SK-N-SH (cell line): ENCODE measurements around the gene PCBP3. TPM values are rescaled to one million over a fixed set of nuclear protein-coding genes. Genes with fewer than 3 reads are reported as not detected.

Experiments
- CTCF ChIA-PET: fragments of 300-600, 350-600 bp; formaldehyde crosslinking; extraction: SDS; loops from one replicate; lab custom pipeline; 2021; lab: Yijun Ruan, JAX
- POLR2A ChIA-PET: fragments of 350-600 bp; sonication (Branson Sonifier 250); formaldehyde crosslinking; extraction: SDS; loops from one replicate; lab custom pipeline; 2020; ENCODE audit warnings: antibody characterized with exemption, inconsistent platforms; lab: Yijun Ruan, JAX
- DNase-seq: peaks from one replicate; pipeline ENCODE4 v3.0.0; 2012
- H2AFZ ChIP-seq: fragments of 200-600 bp; sonication (generic); 2 replicates; pipeline ENCODE4 v1.8.1; 2016; ENCODE audit warnings: antibody characterized with exemption, mild to moderate bottlenecking, low read depth
- H3F3A ChIP-seq: fragments of 200-600 bp; sonication (generic); replicated peaks from 2 replicates; pipeline ENCODE3; 2016; ENCODE audit warnings: antibody characterized with exemption, mild to moderate bottlenecking; ENCODE audit not compliant: insufficient read depth
- H3K27ac ChIP-seq, 2 experiments: fragments of 200-500 bp in 1 of 2; fragments of 200-600 bp in 1 of 2; sonication (Bioruptor generic) in 1 of 2; sonication (generic), shearing (Covaris generic) in 1 of 2; 2 replicates each; pipeline versions ENCODE4 v1.5.1 to v1.6.1; 2014 to 2016; ENCODE audit warnings: low read depth in 2 of 2, inconsistent platforms in 1 of 2, low read length in 1 of 2, mild to moderate bottlenecking in 1 of 2, mixed read lengths in 1 of 2
- H3K27me3 ChIP-seq: fragments of 200-600 bp; sonication (generic), shearing (Covaris generic); 2 replicates; pipeline ENCODE4 v1.6.1; 2016; ENCODE audit warnings: mixed run types; ENCODE audit not compliant: insufficient read depth
- H3K36me3 ChIP-seq, 2 experiments: fragments of 200-500 bp in 1 of 2; fragments of 200-600 bp in 1 of 2; sonication (Bioruptor generic) in 1 of 2; sonication (generic) in 1 of 2; replicated peaks in 1 of 2; 2 replicates each; pipeline versions ENCODE3 to v1.5.1; 2014 to 2016; ENCODE audit warnings: low read length in 1 of 2, mild to moderate bottlenecking in 1 of 2; ENCODE audit not compliant: insufficient read depth in 2 of 2, control insufficient read depth in 1 of 2
- H3K4me1 ChIP-seq, 2 experiments: fragments of 200-500 bp in 1 of 2; fragments of 200-600 bp in 1 of 2; sonication (Bioruptor generic) in 1 of 2; sonication (generic), shearing (Covaris generic) in 1 of 2; 2 replicates each; pipeline versions ENCODE4 v1.5.1 to v1.6.1; 2014 to 2016; ENCODE audit warnings: low read depth in 1 of 2, low read length in 1 of 2, mixed run types in 1 of 2; ENCODE audit not compliant: insufficient read depth in 2 of 2, control insufficient read depth in 1 of 2
- H3K4me2 ChIP-seq: fragments of 200-600 bp; sonication (generic), shearing (Covaris generic); 2 replicates; pipeline ENCODE4 v1.6.1; 2017; ENCODE audit warnings: mixed run types
- H3K4me3 ChIP-seq, 2 experiments: fragments of 200-500 bp in 1 of 2; fragments of 200-600 bp in 1 of 2; sonication (Bioruptor generic) in 1 of 2; sonication (generic), shearing (Covaris generic) in 1 of 2; 2 replicates each; pipeline versions ENCODE4 v1.5.1 to v1.8.1; 2014 to 2016; ENCODE audit warnings: low read depth in 2 of 2, inconsistent platforms in 1 of 2, low read length in 1 of 2, mild to moderate bottlenecking in 1 of 2, mixed read lengths in 1 of 2, moderate library complexity in 1 of 2
- H3K79me2 ChIP-seq: fragments of 200-600 bp; sonication (generic); 2 replicates; pipeline ENCODE4 v1.8.1; 2017; ENCODE audit warnings: mild to moderate bottlenecking; ENCODE audit not compliant: insufficient read depth
- H3K9ac ChIP-seq: fragments of 200-600 bp; sonication (generic); 2 replicates; pipeline ENCODE4 v1.6.1; 2017; ENCODE audit warnings: mixed run types
- H3K9me2 ChIP-seq: fragments of 200-600 bp; sonication (generic); 2 replicates; pipeline ENCODE4 v1.6.1; 2017; ENCODE audit warnings: mixed run types
- H3K9me3 ChIP-seq: fragments of 200-600 bp; sonication (generic); 2 replicates; pipeline ENCODE4 v1.6.1; 2017; ENCODE audit warnings: mixed run types, mild to moderate bottlenecking, moderate library complexity
- H4K20me1 ChIP-seq: fragments of 200-600 bp; sonication (generic); 2 replicates; pipeline ENCODE4 v1.6.1; 2017; ENCODE audit warnings: mild to moderate bottlenecking, mixed run types; ENCODE audit not compliant: insufficient read depth
- CHD2 ChIP-seq: fragments of 150-350 bp; IDR thresholded peaks from 2 replicates; pipeline ENCODE4 v1.6.1; 2018; ENCODE audit warnings: low read length; ENCODE audit not compliant: partially characterized antibody
- ELF1 ChIP-seq: IDR thresholded peaks from 2 replicates; pipeline ENCODE4 v1.4.0; 2012
- EZH2phosphoT487 ChIP-seq: fragments of 200-600 bp; sonication (generic); IDR thresholded peaks from 2 replicates; pipeline ENCODE4 v1.6.1; 2017; ENCODE audit warnings: low read depth, mixed run types, mild to moderate bottlenecking, antibody characterized with exemption, moderate library complexity, borderline replicate concordance
- FOSL2 ChIP-seq: IDR thresholded peaks from 2 replicates; pipeline ENCODE4 v1.4.0; 2012; ENCODE audit warnings: low read depth, mild to moderate bottlenecking, moderate library complexity, borderline replicate concordance
- FOXJ3 ChIP-seq: sonication (generic); formaldehyde crosslinking; IDR thresholded peaks from 2 replicates; pipeline ENCODE4 v1.5.1; 2020; ENCODE audit warnings: mild to moderate bottlenecking, missing genetic modification reagents
- FOXM1 ChIP-seq: IDR thresholded peaks from 2 replicates; pipeline ENCODE4 v1.4.0; 2012; ENCODE audit warnings: low read depth, mild to moderate bottlenecking
- GATA2 ChIP-seq: sonication (generic); formaldehyde crosslinking; IDR thresholded peaks from 2 replicates; pipeline ENCODE4 v1.5.0; 2020; ENCODE audit warnings: mild to moderate bottlenecking, missing genetic modification reagents
- JUND ChIP-seq: IDR thresholded peaks from 2 replicates; pipeline ENCODE4 v1.4.0; 2012
- MEF2A ChIP-seq: IDR thresholded peaks from 2 replicates; pipeline ENCODE4 v1.4.0; 2012; ENCODE audit warnings: low read depth, borderline replicate concordance
- MXI1 ChIP-seq: IDR thresholded peaks from 2 replicates; pipeline ENCODE4 v1.6.1; 2012; ENCODE audit warnings: mild to moderate bottlenecking, low read depth, low read length, improper control_type of control experiment
- NFIC ChIP-seq: IDR thresholded peaks from 2 replicates; pipeline ENCODE4 v1.4.0; 2012; ENCODE audit warnings: borderline replicate concordance
- NRF1 ChIP-seq: IDR thresholded peaks from 2 replicates; pipeline ENCODE4 v1.6.1; 2012; ENCODE audit warnings: low read depth, mild to moderate bottlenecking, low read length
- RAD21 ChIP-seq: IDR thresholded peaks from 2 replicates; pipeline ENCODE4 v1.6.1; 2012; ENCODE audit warnings: mild to moderate bottlenecking, low read length
- SIN3A ChIP-seq: IDR thresholded peaks from 2 replicates; pipeline ENCODE4 v1.6.1; 2012; ENCODE audit warnings: low read depth, mild to moderate bottlenecking, low read length, moderate library complexity, borderline replicate concordance
- SMC3 ChIP-seq: IDR thresholded peaks from 2 replicates; pipeline ENCODE4 v1.6.1; 2012; ENCODE audit warnings: low read depth, low read length, improper control_type of control experiment
- TAF1 ChIP-seq: IDR thresholded peaks from 2 replicates; pipeline ENCODE4 v1.6.1; 2012; ENCODE audit warnings: low read depth, mild to moderate bottlenecking, low read length, moderate library complexity, borderline replicate concordance
- WGBS: methylation state at CpG from one replicate; pipeline ENCODE4 v1.1.6; 2017; ENCODE audit warnings: low lambda C conversion rate; 5-methylcytosine and 5-hydroxymethylcytosine counted together
- polyA plus RNA-seq, 3 experiments: library from polyadenylated mRNA; depleted of rRNA; stranded (reverse); fragments of >200 nt; gene quantifications; 2 replicates each; pipeline ENCODE4 v1.2.3, GENCODE V29; 2012
- TF ChIP-seq, protein P1 (sequence below): IDR thresholded peaks from 2 replicates; pipeline ENCODE4 v1.6.1; 2012; ENCODE audit warnings: mild to moderate bottlenecking, low read depth, low read length, moderate library complexity
- TF ChIP-seq, protein P2 (sequence below): IDR thresholded peaks from 2 replicates; pipeline ENCODE4; 2012
- TF ChIP-seq, protein P3 (sequence below): fragments of 200-600 bp; sonication (generic); IDR thresholded peaks from 2 replicates; pipeline ENCODE4 v1.6.1; 2017; ENCODE audit warnings: antibody characterized with exemption, mild to moderate bottlenecking, moderate library complexity
- TF ChIP-seq, protein P4 (sequence below): fragments of 150-350 bp; IDR thresholded peaks from 2 replicates; pipeline ENCODE4 v1.6.1; 2016; ENCODE audit warnings: mild to moderate bottlenecking, low read depth, low read length

Gene PCBP3
- polyA plus RNA-seq, 1 of the 3 experiments (the other 2 are of a cell fraction) = 9.5 TPM

DNA sequence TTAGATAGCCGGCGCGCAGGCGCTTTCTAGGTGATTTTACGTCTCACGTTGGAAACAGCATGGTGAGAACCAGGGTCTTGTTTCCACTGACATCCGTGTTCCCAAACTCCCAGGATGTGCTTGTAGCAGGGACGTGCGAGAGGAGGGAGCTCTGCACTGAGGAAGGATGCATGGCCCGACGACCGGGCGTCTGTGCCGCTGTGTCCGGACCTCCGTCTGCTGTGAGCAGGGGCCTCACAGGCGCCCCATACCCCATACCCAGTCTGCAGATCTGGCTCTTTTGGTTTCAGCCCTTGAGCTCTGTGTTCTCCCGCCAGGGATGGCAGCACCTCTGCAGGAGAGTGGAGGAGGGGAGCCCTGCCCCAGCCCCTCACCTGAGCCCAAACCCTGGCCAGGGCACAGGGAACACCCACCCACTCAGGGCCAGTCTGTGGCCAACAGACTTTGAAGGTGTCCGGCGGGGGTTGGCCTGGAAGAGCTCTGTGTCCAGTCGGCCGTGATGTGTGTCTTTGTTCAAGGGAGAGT, 270.9 kb downstream of the PCBP3 start:
- no peaks in the 10 kb centered on the region for H3K79me2 ChIP-seq
- no peak overlapping the region for H3K27ac ChIP-seq
- H3K4me3 ChIP-seq = no peak overlapping the region
- CTCF ChIA-PET = no interaction called here
- H3K36me3 ChIP-seq = no peaks in the 10 kb centered on the region
- no peaks in the 10 kb centered on the region for H3F3A ChIP-seq
- H4K20me1 ChIP-seq = no peaks in the 10 kb centered on the region
- H2AFZ ChIP-seq = no peak overlapping the region
- no peak for DNase-seq
- peaks cover 0 to 10% of the 10 kb centered on the region in 2 experiments; a peak in 2 of 4 replicates for H3K4me1 ChIP-seq
- H3K9me2 ChIP-seq = no peaks in the 10 kb centered on the region
- no peak for TF ChIP-seq NRF1
- no peak for TF ChIP-seq JUND
- TF ChIP-seq TAF1 = no peak
- TF ChIP-seq FOSL2 = no peak
- TF ChIP-seq RAD21 = no peak
- TF ChIP-seq, protein P1, sequence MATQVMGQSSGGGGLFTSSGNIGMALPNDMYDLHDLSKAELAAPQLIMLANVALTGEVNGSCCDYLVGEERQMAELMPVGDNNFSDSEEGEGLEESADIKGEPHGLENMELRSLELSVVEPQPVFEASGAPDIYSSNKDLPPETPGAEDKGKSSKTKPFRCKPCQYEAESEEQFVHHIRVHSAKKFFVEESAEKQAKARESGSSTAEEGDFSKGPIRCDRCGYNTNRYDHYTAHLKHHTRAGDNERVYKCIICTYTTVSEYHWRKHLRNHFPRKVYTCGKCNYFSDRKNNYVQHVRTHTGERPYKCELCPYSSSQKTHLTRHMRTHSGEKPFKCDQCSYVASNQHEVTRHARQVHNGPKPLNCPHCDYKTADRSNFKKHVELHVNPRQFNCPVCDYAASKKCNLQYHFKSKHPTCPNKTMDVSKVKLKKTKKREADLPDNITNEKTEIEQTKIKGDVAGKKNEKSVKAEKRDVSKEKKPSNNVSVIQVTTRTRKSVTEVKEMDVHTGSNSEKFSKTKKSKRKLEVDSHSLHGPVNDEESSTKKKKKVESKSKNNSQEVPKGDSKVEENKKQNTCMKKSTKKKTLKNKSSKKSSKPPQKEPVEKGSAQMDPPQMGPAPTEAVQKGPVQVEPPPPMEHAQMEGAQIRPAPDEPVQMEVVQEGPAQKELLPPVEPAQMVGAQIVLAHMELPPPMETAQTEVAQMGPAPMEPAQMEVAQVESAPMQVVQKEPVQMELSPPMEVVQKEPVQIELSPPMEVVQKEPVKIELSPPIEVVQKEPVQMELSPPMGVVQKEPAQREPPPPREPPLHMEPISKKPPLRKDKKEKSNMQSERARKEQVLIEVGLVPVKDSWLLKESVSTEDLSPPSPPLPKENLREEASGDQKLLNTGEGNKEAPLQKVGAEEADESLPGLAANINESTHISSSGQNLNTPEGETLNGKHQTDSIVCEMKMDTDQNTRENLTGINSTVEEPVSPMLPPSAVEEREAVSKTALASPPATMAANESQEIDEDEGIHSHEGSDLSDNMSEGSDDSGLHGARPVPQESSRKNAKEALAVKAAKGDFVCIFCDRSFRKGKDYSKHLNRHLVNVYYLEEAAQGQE = no peak
- no peak for TF ChIP-seq GATA2 (CRISPR knock-in tag)
- no peak for TF ChIP-seq FOXM1
- TF ChIP-seq NFIC = no peak
- TF ChIP-seq, protein P2, sequence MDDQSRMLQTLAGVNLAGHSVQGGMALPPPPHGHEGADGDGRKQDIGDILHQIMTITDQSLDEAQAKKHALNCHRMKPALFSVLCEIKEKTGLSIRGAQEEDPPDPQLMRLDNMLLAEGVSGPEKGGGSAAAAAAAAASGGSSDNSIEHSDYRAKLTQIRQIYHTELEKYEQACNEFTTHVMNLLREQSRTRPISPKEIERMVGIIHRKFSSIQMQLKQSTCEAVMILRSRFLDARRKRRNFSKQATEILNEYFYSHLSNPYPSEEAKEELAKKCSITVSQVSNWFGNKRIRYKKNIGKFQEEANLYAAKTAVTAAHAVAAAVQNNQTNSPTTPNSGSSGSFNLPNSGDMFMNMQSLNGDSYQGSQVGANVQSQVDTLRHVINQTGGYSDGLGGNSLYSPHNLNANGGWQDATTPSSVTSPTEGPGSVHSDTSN = no peak
- no peak overlapping the region for H3K4me2 ChIP-seq
- 86% methylated on average over 18 of the region's 22 CpGs for WGBS
- H3K9me3 ChIP-seq = no peaks in the 10 kb centered on the region
- POLR2A ChIA-PET = no interaction called here
- H3K9ac ChIP-seq = no peak overlapping the region
- no peaks in the 10 kb centered on the region for H3K27me3 ChIP-seq

DNA sequence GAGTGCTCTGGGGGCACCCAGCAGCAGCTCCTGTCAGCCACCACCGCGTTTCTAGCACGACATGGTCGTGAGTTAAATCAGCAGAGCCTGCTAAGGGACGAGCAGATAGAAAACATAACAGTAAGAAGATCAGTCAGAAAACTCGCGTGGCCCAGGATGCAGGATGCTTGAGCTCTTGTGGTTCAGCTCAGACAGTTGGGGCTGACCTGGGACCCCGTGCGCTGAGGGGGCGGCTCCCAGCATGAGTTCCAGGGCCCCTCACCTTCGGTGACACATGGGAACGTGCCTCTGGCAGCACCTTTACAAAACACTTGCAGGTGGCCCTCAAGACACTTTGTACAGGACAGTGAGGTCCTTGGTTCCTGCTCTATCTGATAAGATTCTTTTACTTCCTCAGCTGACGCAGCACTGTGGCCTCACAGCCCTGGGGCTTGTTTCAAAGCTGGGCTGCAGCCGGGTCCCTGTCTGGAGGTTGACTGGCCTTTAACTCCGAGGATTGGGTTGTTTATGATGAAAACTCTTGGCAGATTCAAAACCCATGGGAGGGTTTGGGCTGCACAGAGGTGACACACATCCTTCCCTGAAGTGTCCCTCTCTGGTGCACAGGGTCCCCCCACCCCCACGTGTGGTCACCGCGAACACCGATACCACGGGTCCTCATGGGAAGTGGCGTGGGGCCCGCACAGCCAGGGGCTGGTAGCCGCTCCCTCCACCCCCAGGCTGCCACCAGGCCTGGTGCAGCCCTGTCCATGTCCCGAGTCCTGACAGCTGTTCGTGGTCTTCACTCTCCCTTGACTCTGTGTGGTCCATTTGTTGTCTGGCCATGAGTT, 272.7 kb downstream of the PCBP3 start:
- CTCF ChIA-PET = interaction anchor here (2.2 kb wide), 1 partner anchor 36 kb away, joined by 7 read pairs; no protein-coding TSS in a partner anchor
- no peaks in the 10 kb centered on the region for H4K20me1 ChIP-seq

More for the DNA sequence above, 272.7 kb downstream of the PCBP3 start:
- 90% methylated on average over 16 of the region's 25 CpGs for WGBS
- no peaks in the 10 kb centered on the region for H3K27me3 ChIP-seq
- no peak overlapping the region for H2AFZ ChIP-seq
- H3K27ac ChIP-seq = no peak overlapping the region; a peak in 1 of 4 replicates
- no peak for DNase-seq
- H3K4me1 ChIP-seq = no peaks in the 10 kb centered on the region; a peak in 1 of 4 replicates
- no peak for TF ChIP-seq ELF1
- TF ChIP-seq CHD2 = no peak
- no peak for TF ChIP-seq SMC3
- TF ChIP-seq MEF2A = no peak
- TF ChIP-seq MXI1 = no peak
- TF ChIP-seq EZH2phosphoT487 = no peak
- TF ChIP-seq, protein P3, sequence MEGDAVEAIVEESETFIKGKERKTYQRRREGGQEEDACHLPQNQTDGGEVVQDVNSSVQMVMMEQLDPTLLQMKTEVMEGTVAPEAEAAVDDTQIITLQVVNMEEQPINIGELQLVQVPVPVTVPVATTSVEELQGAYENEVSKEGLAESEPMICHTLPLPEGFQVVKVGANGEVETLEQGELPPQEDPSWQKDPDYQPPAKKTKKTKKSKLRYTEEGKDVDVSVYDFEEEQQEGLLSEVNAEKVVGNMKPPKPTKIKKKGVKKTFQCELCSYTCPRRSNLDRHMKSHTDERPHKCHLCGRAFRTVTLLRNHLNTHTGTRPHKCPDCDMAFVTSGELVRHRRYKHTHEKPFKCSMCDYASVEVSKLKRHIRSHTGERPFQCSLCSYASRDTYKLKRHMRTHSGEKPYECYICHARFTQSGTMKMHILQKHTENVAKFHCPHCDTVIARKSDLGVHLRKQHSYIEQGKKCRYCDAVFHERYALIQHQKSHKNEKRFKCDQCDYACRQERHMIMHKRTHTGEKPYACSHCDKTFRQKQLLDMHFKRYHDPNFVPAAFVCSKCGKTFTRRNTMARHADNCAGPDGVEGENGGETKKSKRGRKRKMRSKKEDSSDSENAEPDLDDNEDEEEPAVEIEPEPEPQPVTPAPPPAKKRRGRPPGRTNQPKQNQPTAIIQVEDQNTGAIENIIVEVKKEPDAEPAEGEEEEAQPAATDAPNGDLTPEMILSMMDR = no peak
- TF ChIP-seq, protein P4, sequence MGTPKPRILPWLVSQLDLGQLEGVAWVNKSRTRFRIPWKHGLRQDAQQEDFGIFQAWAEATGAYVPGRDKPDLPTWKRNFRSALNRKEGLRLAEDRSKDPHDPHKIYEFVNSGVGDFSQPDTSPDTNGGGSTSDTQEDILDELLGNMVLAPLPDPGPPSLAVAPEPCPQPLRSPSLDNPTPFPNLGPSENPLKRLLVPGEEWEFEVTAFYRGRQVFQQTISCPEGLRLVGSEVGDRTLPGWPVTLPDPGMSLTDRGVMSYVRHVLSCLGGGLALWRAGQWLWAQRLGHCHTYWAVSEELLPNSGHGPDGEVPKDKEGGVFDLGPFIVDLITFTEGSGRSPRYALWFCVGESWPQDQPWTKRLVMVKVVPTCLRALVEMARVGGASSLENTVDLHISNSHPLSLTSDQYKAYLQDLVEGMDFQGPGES = no peak
- no peak for TF ChIP-seq SIN3A
- TF ChIP-seq FOXJ3 (CRISPR knock-in tag) = no peak
- no peaks in the 10 kb centered on the region for H3K9me3 ChIP-seq
- POLR2A ChIA-PET = interaction anchor here (0.7 kb wide), 1 partner anchor 9 kb away, joined by 3 read pairs; no protein-coding TSS in a partner anchor
- no peaks in the 10 kb centered on the region for H3F3A ChIP-seq
- H3K9ac ChIP-seq = no peak overlapping the region
- H3K4me3 ChIP-seq = no peak overlapping the region
- H3K36me3 ChIP-seq = no peaks in the 10 kb centered on the region
- H3K4me2 ChIP-seq = no peak overlapping the region
- no peaks in the 10 kb centered on the region for H3K9me2 ChIP-seq
- H3K79me2 ChIP-seq = no peaks in the 10 kb centered on the region
